CD14-positive monocyte (primary cell): ENCODE measurements around the gene CERKL. TPM values are rescaled to one million over a fixed set of nuclear protein-coding genes. Genes with fewer than 3 reads are reported as not detected.
"Not testable (repeated sequence)": the region's sequence is repeated elsewhere in the genome, so short reads cannot be mapped to it uniquely, and the experiment has no call there.

Experiments used
- DNase-seq, 3 donors: peaks; one replicate each; pipeline ENCODE4 v3.0.0-alpha.2; 2011 to 2022
- H2AFZ ChIP-seq: 2 replicates; pipeline ENCODE4 v1.6.0; 2012; ENCODE audit warnings: mild to moderate bottlenecking, low read depth, low read length, inconsistent platforms; ENCODE audit not compliant: insufficient read depth, poor library complexity, severe bottlenecking
- H3K27ac ChIP-seq, 2 donors: 1 replicate in 1 of 2; 2 replicates in 1 of 2; pipeline ENCODE4 v1.5.1; 2012 to 2013; ENCODE audit warnings: low read length in 2 of 2, control low read depth in 1 of 2, inconsistent platforms in 1 of 2, low read depth in 1 of 2, mild to moderate bottlenecking in 1 of 2
- H3K27me3 ChIP-seq, 2 donors: one replicate each; pipeline versions ENCODE4 v1.6.0 to v1.6.1; 2011 to 2013; ENCODE audit warnings: low read length in 2 of 2; ENCODE audit not compliant: control insufficient read depth in 2 of 2, insufficient read depth in 2 of 2
- H3K36me3 ChIP-seq, 2 donors: replicated peaks in 1 of 2; 1 replicate in 1 of 2; 2 replicates in 1 of 2; pipeline versions ENCODE4 v1.5.1 to v1.6.1; 2012 to 2013; ENCODE audit warnings: low read length in 2 of 2, control low read depth in 1 of 2, inconsistent platforms in 1 of 2, mild to moderate bottlenecking in 1 of 2; ENCODE audit not compliant: insufficient read depth in 2 of 2, control insufficient read depth in 1 of 2
- H3K4me1 ChIP-seq, 2 donors: 1 replicate in 1 of 2; 2 replicates in 1 of 2; pipeline versions ENCODE4 v1.5.1 to v1.6.1; 2012 to 2013; ENCODE audit warnings: low read length in 2 of 2, control low read depth in 1 of 2, inconsistent platforms in 1 of 2, mild to moderate bottlenecking in 1 of 2, moderate library complexity in 1 of 2; ENCODE audit not compliant: insufficient read depth in 2 of 2, control insufficient read depth in 1 of 2
- H3K4me2 ChIP-seq: replicated peaks from 2 replicates; pipeline ENCODE3; 2012; ENCODE audit warnings: low read length, moderate library complexity, mild to moderate bottlenecking; ENCODE audit not compliant: poor library complexity, severe bottlenecking; ENCODE audit errors: extremely low read depth
- H3K4me3 ChIP-seq, 3 experiments: fragments of 200-600 bp in 1 of 3; sonication (generic) in 1 of 3; replicated peaks in 1 of 3; 1 replicate in 2 of 3; 2 replicates in 1 of 3; pipeline ENCODE4 v1.5.1; 2011 to 2013; ENCODE audit warnings: low read length in 3 of 3, mild to moderate bottlenecking in 3 of 3, control low read depth in 2 of 3, low read depth in 2 of 3, inconsistent platforms in 1 of 3, moderate library complexity in 1 of 3
- H3K79me2 ChIP-seq: 2 replicates; pipeline ENCODE4 v1.6.0; 2012; ENCODE audit warnings: mild to moderate bottlenecking, control low read depth, inconsistent platforms, low read length, moderate library complexity; ENCODE audit not compliant: insufficient read depth
- H3K9ac ChIP-seq: 2 replicates; pipeline ENCODE4 v1.6.0; 2017; ENCODE audit warnings: low read length, mild to moderate bottlenecking; ENCODE audit not compliant: insufficient read depth, poor library complexity, severe bottlenecking
- H3K9me3 ChIP-seq, 2 donors: replicated peaks in 1 of 2; 1 replicate in 1 of 2; 2 replicates in 1 of 2; pipeline versions ENCODE4 v1.5.1 to v1.6.1; 2012 to 2013; ENCODE audit warnings: low read length in 2 of 2, control low read depth in 1 of 2; ENCODE audit not compliant: control insufficient read depth in 1 of 2, insufficient read depth in 1 of 2
- H4K20me1 ChIP-seq: 2 replicates; pipeline ENCODE4 v1.6.0; 2012; ENCODE audit warnings: mild to moderate bottlenecking, low read length, control low read depth, moderate library complexity; ENCODE audit not compliant: insufficient read depth
- H3K27ac Mint-ChIP-seq, 7 donors: one replicate each; pipeline ENCODE4 v1.8.0; 2020; ENCODE audit warnings: mild to moderate bottlenecking in 7 of 7, mixed read lengths in 7 of 7, moderate library complexity in 6 of 7, inconsistent platforms in 2 of 7
- H3K27me3 Mint-ChIP-seq, 3 donors: one replicate each; pipeline ENCODE4 v1.8.0; 2021 to 2022; ENCODE audit warnings: low read depth in 3 of 3, mild to moderate bottlenecking in 3 of 3, mixed read lengths in 3 of 3, moderate library complexity in 3 of 3, inconsistent platforms in 1 of 3
- H3K36me3 Mint-ChIP-seq, 2 donors: one replicate each; pipeline ENCODE4 v1.8.0; 2020; ENCODE audit warnings: mixed read lengths in 2 of 2, inconsistent platforms in 1 of 2, mild to moderate bottlenecking in 1 of 2
- H3K4me1 Mint-ChIP-seq: one replicate; pipeline ENCODE4 v1.8.0; 2020; ENCODE audit warnings: mild to moderate bottlenecking, mixed read lengths
- H3K4me3 Mint-ChIP-seq, 2 donors: one replicate each; pipeline ENCODE4 v1.8.0; 2020; ENCODE audit warnings: mild to moderate bottlenecking in 2 of 2, mixed read lengths in 2 of 2, moderate library complexity in 1 of 2
- H3K9me3 Mint-ChIP-seq, 7 donors: one replicate each; pipeline ENCODE4 v1.8.0; 2020 to 2022; ENCODE audit warnings: mixed read lengths in 7 of 7, mild to moderate bottlenecking in 6 of 7, moderate library complexity in 6 of 7, inconsistent platforms in 2 of 7
- WGBS: methylation state at CpG from one replicate; pipeline ENCODE4 v1.1.5; 2013; ENCODE audit warnings: missing lambda C conversion rate; ENCODE audit not compliant: insufficient coverage; 5-methylcytosine and 5-hydroxymethylcytosine counted together
- intact Hi-C, 2 donors: fragments of 100-400 bp; cut with micrococcal nuclease; formaldehyde crosslinking; loops; one replicate each; pipeline versions ENCODE4 v1.15.0 to v1.15.1; 2023
- polyA minus RNA-seq: library from RNA; depleted of rRNA, polyadenylated mRNA; stranded (reverse); fragments of >200 nt; gene quantifications from 2 replicates; pipeline ENCODE4 v1.2.3, GENCODE V29; 2012
- polyA plus RNA-seq, 3 donors: library from polyadenylated mRNA; depleted of rRNA in 1 of 3; unstranded in 2 of 3; stranded (reverse) in 1 of 3; fragments of 300-500 nt in 2 of 3; fragments of >200 nt in 1 of 3; fragmentation: Illumina TruSeq in 2 of 3; gene quantifications; 1 replicate in 2 of 3; 2 replicates in 1 of 3; pipeline ENCODE4 v1.2.3, GENCODE V29; 2012 to 2021
- total RNA-seq, 12 experiments: library from RNA in 1 of 12; stranded (reverse) in 1 of 12; fragments of 120-200 nt in 1 of 12; gene quantifications; one replicate each; pipeline ENCODE4 v1.2.4 and lab custom pipeline; 2013 to 2026; ENCODE audit warnings: mixed read lengths in 6 of 12, inconsistent platforms in 1 of 12
- TF ChIP-seq, protein P1 (sequence below): fragments of 200-600 bp; IDR thresholded peaks from one replicate; pipeline ENCODE4 v1.8.0; 2022; ENCODE audit warnings: antibody characterized with exemption, mild to moderate bottlenecking

Gene CERKL, protein sequence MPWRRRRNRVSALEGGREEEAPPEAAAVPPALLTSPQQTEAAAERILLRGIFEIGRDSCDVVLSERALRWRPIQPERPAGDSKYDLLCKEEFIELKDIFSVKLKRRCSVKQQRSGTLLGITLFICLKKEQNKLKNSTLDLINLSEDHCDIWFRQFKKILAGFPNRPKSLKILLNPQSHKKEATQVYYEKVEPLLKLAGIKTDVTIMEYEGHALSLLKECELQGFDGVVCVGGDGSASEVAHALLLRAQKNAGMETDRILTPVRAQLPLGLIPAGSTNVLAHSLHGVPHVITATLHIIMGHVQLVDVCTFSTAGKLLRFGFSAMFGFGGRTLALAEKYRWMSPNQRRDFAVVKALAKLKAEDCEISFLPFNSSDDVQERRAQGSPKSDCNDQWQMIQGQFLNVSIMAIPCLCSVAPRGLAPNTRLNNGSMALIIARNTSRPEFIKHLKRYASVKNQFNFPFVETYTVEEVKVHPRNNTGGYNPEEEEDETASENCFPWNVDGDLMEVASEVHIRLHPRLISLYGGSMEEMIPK
- total RNA-seq (2013), result 0.04 TPM
- polyA plus RNA-seq (10 to 100 TPM in 1 of 3 donors, 1 to 10 TPM in 1, under 1 TPM in 1; 0.12 to 16.3 (median 8.6) TPM), polyA minus RNA-seq (not detected in 2 replicates), total RNA-seq (lab: John Stamatoyannopoulos, UW) (0 to 3.3 (median 0.12) reads per million in 11 experiments)

DNA sequence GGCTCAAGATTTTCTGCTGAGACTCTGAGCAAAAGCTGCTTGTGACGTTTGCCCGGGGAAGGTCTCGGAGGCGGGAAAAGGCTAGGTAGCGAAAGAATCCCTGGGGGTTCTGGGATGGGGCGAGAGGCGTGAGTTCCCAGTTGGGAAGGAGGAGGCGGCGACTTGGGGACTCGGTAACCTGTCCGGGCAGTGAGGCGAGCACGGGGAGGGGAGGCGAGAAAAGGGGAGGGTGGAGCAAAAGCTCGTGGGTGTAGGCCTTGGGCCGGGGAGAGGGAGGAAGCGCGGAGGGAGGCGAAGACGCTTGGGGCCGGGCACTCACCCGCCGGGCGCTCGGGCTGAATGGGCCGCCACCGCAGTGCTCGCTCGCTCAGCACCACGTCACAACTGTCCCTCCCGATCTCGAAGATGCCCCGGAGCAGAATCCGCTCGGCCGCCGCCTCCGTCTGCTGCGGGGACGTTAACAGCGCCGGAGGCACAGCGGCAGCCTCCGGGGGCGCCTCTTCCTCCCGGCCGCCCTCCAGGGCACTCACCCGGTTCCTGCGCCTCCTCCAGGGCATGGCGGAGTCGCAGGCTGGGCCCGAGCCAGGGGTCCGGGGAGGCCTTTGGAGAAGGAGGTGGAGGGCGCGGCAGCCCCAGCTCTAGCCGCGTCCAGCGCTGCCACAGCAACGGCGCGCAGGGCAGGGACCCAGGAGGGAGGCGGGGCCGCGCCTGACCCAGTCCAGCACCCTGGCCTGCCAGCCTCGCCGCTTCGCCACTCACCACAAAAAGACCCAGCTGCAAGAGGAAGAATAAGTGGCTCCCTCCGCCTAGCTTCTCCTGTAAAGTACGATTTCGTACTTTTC, at the start of gene CERKL:
CERKL (minus strand) TSS at position 656 of the 842 bp plus-strand sequence; CDS start at position 557, 99 bp downstream.
- peak within 1 kb of the TSS; percentile 85 for H2AFZ ChIP-seq
- intact Hi-C loops, result no loop called here
- Mint-ChIP-seq H3K4me1 (peaks cover 14% of the 10 kb centered on the region), H3K27ac (no peak within 1 kb of the TSS), H3K4me3 (peak within 1 kb of the TSS; percentile 83 to 90), H3K9me3 (no peaks in the 10 kb centered on the region), H3K36me3 (peaks cover 0 to 2% of the 10 kb centered on the region in 2 donors), H3K27me3 (peaks cover 10 to 37% (median 27%) of the 10 kb centered on the region in 3 donors)
- no peaks in the 10 kb centered on the region for H3K79me2 ChIP-seq
- H3K9me3 ChIP-seq, result no peaks in the 10 kb centered on the region
- no peaks in the 10 kb centered on the region for H4K20me1 ChIP-seq
- under 1% methylated on average over 48 of the region's 70 CpGs for WGBS
- H3K27ac ChIP-seq, result no peak within 1 kb of the TSS
- DNase-seq, result peak in 2 of 3 donors; percentile 17 to 20
- TF ChIP-seq, protein P1, sequence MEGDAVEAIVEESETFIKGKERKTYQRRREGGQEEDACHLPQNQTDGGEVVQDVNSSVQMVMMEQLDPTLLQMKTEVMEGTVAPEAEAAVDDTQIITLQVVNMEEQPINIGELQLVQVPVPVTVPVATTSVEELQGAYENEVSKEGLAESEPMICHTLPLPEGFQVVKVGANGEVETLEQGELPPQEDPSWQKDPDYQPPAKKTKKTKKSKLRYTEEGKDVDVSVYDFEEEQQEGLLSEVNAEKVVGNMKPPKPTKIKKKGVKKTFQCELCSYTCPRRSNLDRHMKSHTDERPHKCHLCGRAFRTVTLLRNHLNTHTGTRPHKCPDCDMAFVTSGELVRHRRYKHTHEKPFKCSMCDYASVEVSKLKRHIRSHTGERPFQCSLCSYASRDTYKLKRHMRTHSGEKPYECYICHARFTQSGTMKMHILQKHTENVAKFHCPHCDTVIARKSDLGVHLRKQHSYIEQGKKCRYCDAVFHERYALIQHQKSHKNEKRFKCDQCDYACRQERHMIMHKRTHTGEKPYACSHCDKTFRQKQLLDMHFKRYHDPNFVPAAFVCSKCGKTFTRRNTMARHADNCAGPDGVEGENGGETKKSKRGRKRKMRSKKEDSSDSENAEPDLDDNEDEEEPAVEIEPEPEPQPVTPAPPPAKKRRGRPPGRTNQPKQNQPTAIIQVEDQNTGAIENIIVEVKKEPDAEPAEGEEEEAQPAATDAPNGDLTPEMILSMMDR, result no peak
- peak within 1 kb of the TSS; percentile 36 to 76 (median 57) for H3K4me3 ChIP-seq
- peak within 1 kb of the TSS; percentile 81 for H3K4me2 ChIP-seq
- peaks cover 12% of the 10 kb centered on the region in 2 donors for H3K4me1 ChIP-seq
- peak within 1 kb of the TSS; percentile 38 for H3K9ac ChIP-seq
- H3K27me3 ChIP-seq, result peaks cover 8 to 29% of the 10 kb centered on the region in 2 donors
- H3K36me3 ChIP-seq, result no peaks in the 10 kb centered on the region

DNA sequence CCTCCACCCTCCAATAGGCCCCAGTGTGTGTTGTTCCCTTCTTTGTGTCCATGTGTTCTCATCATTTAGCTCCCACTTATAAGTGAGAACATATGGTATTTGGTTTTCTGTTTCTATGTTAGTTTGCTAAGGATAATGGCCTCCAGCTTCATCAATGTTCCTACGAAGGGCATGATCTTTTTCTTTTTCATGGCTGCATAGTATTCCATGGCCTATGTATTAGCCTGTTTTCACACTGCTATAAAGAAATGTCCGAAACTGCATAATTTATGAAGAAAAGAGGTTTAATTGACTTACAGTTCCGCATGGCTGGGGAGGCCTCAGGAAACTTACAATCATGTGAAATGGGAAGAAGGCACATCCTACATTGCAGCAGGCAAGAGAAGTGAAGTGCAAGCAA, 45.6 kb upstream of the CERKL start:
- H3K27ac Mint-ChIP-seq, H2AFZ ChIP-seq, H3K9me3 ChIP-seq, H3K4me2 ChIP-seq, H3K79me2 ChIP-seq, H4K20me1 ChIP-seq, H3K4me3 ChIP-seq, H3K36me3 ChIP-seq, H3K27me3 ChIP-seq, H3K36me3 Mint-ChIP-seq, H3K4me3 Mint-ChIP-seq, intact Hi-C loops, H3K27me3 Mint-ChIP-seq, H3K9ac ChIP-seq, H3K27ac ChIP-seq, DNase-seq: not testable (repeated sequence)
- Mint-ChIP-seq H3K9me3 (peaks cover 0 to 23% (median 15%) of the 10 kb centered on the region in 7 donors), H3K4me1 (peaks cover 12% of the 10 kb centered on the region)
- WGBS, result 83% methylated on average over 2 of the region's 3 CpGs
- H3K4me1 ChIP-seq, result peaks cover 7 to 10% of the 10 kb centered on the region in 2 donors
